Ishikawa (cell line): Measurements from ENCODE around the gene KLHL6.

Experiments
- EP300 ChIP-seq: IDR thresholded peaks from 2 replicates; pipeline ENCODE4 v1.6.1; 2012; ENCODE audit warnings: borderline replicate concordance
- YY1 ChIP-seq: IDR thresholded peaks from 2 replicates; pipeline ENCODE4 v1.6.1; 2012; ENCODE audit warnings: low read depth

- TF ChIP-seq YY1 (no peak), EP300 (no peak)
Measured at GRCh38 chr3:183487896-183488295, 67.6 kb downstream of the KLHL6 start.
